H1 (cell line): ENCODE measurements around the gene GRM4. TPM values are rescaled to one million over a fixed set of nuclear protein-coding genes. Genes with fewer than 3 reads are reported as not detected.

Source experiments
- polyA plus RNA-seq, 7 experiments: library from polyadenylated mRNA; depleted of rRNA in 3 of 7; stranded (reverse) in 5 of 7; unstranded in 2 of 7; fragments of >200 nt in 5 of 7; fragments of 200-250 nt in 2 of 7; gene quantifications; 1 replicate in 5 of 7; 2 replicates in 1 of 7; 4 replicates in 1 of 7; pipeline versions ENCODE4 v1.2.1 to v1.2.3, GENCODE V29; 2011 to 2013; ENCODE audit warnings: missing spikeins in 2 of 7, mixed read lengths in 2 of 7
- total RNA-seq: library from RNA; stranded (reverse); fragmentation: NEBNext Ultra II Directional; extraction: Animal tissue kit (Norgen Biotek cat#: 25700); gene quantifications from 2 replicates; pipeline ENCODE4 v1.2.1, GENCODE V29; 2021
- TF ChIP-seq, protein P1 (sequence below): fragments of 300-600 bp; sonication (generic); IDR thresholded peaks from 2 replicates; pipeline ENCODE4 v1.7.1; 2012; ENCODE audit warnings: low read length, moderate library complexity, mild to moderate bottlenecking, inconsistent platforms; ENCODE audit not compliant: insufficient replicate concordance
- TF ChIP-seq, protein P2 (sequence below), 3 experiments: IDR thresholded peaks; 1 replicate in 2 of 3; 2 replicates in 1 of 3; pipeline versions ENCODE4 v1.5.1 to v1.6.1; 2011; ENCODE audit warnings: low read length in 3 of 3, mild to moderate bottlenecking in 3 of 3, inconsistent platforms in 2 of 3, low read depth in 1 of 3, moderate library complexity in 1 of 3; ENCODE audit not compliant: insufficient read depth in 1 of 3; ENCODE audit errors: control extremely low read depth in 1 of 3

Gene GRM4
- total and polyA plus RNA-seq, 2 of the 8 experiments (the other 6 are each of a cell fraction or from before 2014, with no cell fraction given), result 19.6 to 21.5 TPM

DNA sequence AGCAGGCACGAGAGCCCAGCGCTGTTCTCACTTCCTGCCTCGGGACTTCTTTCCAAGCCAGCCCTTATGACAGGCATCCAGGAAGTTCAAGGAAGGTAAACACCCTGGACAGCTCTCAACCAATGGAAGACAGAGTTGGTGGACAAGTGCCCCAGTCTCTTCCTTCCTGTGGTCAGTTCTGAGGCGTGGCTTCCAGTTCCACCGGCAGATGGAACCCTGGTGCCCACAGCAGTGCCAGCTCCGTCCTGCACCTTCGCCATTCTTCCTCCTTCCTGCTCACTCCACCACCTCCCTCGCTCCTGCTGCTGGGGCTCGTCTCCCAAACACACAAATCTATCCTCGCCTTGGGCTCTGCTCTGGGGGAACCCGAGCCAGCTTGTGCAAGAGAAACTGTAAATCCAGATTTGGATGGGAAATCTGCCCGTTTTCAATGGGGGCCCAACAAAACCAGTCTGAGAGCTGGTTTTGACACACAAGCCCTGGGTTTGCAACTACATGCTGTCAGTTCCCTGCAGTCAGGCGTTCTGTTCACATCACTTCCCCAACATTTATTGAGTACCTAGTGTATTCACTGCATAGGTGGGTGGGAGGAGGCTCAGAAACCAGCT, 162.7 kb downstream of the GRM4 start (continued):
- TF ChIP-seq, protein P1, sequence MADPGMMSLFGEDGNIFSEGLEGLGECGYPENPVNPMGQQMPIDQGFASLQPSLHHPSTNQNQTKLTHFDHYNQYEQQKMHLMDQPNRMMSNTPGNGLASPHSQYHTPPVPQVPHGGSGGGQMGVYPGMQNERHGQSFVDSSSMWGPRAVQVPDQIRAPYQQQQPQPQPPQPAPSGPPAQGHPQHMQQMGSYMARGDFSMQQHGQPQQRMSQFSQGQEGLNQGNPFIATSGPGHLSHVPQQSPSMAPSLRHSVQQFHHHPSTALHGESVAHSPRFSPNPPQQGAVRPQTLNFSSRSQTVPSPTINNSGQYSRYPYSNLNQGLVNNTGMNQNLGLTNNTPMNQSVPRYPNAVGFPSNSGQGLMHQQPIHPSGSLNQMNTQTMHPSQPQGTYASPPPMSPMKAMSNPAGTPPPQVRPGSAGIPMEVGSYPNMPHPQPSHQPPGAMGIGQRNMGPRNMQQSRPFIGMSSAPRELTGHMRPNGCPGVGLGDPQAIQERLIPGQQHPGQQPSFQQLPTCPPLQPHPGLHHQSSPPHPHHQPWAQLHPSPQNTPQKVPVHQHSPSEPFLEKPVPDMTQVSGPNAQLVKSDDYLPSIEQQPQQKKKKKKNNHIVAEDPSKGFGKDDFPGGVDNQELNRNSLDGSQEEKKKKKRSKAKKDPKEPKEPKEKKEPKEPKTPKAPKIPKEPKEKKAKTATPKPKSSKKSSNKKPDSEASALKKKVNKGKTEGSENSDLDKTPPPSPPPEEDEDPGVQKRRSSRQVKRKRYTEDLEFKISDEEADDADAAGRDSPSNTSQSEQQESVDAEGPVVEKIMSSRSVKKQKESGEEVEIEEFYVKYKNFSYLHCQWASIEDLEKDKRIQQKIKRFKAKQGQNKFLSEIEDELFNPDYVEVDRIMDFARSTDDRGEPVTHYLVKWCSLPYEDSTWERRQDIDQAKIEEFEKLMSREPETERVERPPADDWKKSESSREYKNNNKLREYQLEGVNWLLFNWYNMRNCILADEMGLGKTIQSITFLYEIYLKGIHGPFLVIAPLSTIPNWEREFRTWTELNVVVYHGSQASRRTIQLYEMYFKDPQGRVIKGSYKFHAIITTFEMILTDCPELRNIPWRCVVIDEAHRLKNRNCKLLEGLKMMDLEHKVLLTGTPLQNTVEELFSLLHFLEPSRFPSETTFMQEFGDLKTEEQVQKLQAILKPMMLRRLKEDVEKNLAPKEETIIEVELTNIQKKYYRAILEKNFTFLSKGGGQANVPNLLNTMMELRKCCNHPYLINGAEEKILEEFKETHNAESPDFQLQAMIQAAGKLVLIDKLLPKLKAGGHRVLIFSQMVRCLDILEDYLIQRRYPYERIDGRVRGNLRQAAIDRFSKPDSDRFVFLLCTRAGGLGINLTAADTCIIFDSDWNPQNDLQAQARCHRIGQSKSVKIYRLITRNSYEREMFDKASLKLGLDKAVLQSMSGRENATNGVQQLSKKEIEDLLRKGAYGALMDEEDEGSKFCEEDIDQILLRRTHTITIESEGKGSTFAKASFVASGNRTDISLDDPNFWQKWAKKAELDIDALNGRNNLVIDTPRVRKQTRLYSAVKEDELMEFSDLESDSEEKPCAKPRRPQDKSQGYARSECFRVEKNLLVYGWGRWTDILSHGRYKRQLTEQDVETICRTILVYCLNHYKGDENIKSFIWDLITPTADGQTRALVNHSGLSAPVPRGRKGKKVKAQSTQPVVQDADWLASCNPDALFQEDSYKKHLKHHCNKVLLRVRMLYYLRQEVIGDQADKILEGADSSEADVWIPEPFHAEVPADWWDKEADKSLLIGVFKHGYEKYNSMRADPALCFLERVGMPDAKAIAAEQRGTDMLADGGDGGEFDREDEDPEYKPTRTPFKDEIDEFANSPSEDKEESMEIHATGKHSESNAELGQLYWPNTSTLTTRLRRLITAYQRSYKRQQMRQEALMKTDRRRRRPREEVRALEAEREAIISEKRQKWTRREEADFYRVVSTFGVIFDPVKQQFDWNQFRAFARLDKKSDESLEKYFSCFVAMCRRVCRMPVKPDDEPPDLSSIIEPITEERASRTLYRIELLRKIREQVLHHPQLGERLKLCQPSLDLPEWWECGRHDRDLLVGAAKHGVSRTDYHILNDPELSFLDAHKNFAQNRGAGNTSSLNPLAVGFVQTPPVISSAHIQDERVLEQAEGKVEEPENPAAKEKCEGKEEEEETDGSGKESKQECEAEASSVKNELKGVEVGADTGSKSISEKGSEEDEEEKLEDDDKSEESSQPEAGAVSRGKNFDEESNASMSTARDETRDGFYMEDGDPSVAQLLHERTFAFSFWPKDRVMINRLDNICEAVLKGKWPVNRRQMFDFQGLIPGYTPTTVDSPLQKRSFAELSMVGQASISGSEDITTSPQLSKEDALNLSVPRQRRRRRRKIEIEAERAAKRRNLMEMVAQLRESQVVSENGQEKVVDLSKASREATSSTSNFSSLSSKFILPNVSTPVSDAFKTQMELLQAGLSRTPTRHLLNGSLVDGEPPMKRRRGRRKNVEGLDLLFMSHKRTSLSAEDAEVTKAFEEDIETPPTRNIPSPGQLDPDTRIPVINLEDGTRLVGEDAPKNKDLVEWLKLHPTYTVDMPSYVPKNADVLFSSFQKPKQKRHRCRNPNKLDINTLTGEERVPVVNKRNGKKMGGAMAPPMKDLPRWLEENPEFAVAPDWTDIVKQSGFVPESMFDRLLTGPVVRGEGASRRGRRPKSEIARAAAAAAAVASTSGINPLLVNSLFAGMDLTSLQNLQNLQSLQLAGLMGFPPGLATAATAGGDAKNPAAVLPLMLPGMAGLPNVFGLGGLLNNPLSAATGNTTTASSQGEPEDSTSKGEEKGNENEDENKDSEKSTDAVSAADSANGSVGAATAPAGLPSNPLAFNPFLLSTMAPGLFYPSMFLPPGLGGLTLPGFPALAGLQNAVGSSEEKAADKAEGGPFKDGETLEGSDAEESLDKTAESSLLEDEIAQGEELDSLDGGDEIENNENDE, result no peak
- TF ChIP-seq, protein P2, sequence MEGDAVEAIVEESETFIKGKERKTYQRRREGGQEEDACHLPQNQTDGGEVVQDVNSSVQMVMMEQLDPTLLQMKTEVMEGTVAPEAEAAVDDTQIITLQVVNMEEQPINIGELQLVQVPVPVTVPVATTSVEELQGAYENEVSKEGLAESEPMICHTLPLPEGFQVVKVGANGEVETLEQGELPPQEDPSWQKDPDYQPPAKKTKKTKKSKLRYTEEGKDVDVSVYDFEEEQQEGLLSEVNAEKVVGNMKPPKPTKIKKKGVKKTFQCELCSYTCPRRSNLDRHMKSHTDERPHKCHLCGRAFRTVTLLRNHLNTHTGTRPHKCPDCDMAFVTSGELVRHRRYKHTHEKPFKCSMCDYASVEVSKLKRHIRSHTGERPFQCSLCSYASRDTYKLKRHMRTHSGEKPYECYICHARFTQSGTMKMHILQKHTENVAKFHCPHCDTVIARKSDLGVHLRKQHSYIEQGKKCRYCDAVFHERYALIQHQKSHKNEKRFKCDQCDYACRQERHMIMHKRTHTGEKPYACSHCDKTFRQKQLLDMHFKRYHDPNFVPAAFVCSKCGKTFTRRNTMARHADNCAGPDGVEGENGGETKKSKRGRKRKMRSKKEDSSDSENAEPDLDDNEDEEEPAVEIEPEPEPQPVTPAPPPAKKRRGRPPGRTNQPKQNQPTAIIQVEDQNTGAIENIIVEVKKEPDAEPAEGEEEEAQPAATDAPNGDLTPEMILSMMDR (IDR thresholded peaks at IDR 0.05; ENCODE audit: control extremely low read depth in 1 of 3, insufficient read depth in 1 of 3, low read depth in 1 of 3, low read length in 3 of 3), result peak in 1 of 3 experiments; percentile 10; a peak in 2 of 4 replicates
- TF ChIP-seq, all 59 proteins: peak for 2
